NOMO-1 treated with DMSO at 0.1 percent for 48 hours (cell line): ENCODE results near the gene MUC5AC.

Experiments used
- DNase-seq: peaks from one replicate; lab custom pipeline; 2025; ENCODE audit not compliant: unreplicated experiment; lab: John Stamatoyannopoulos, UW

MUC5AC gene

GRCh38 chr11:1194231-1194976, 36.7 kb downstream of the MUC5AC start:
- DNase-seq = no peak

- DNase-seq = no peak
Measured at GRCh38 chr11:1194977-1195681, 37.4 kb downstream of the MUC5AC start.

GRCh38 chr11:1195682-1196515, 38.1 kb downstream of the MUC5AC start:
- no peak for DNase-seq

- no peak for DNase-seq
Measured at GRCh38 chr11:1196516-1197391, 39.0 kb downstream of the MUC5AC start.

GRCh38 chr11:1197431-1197885, 39.7 kb downstream of the MUC5AC start:
- no peak for DNase-seq

- no peak for DNase-seq
Measured at GRCh38 chr11:1197886-1198560, 40.3 kb downstream of the MUC5AC start.

GRCh38 chr11:1198561-1199240, 40.9 kb downstream of the MUC5AC start:
- DNase-seq = no peak

GRCh38 chr11:1199241-1199750, 41.5 kb downstream of the MUC5AC start:
- no peak for DNase-seq

- no peak for DNase-seq
Measured at GRCh38 chr11:1199751-1200610, 42.2 kb downstream of the MUC5AC start.

- no peak for DNase-seq
Measured at GRCh38 chr11:1200611-1201191, 42.9 kb downstream of the MUC5AC start.

- DNase-seq = no peak
Measured at GRCh38 chr11:1201395-1202153, 43.8 kb downstream of the MUC5AC start.

GRCh38 chr11:1202154-1202775, 44.5 kb downstream of the MUC5AC start:
- DNase-seq = peak; percentile 18

- peak; percentile 28 for DNase-seq
Measured at GRCh38 chr11:1202776-1203504, 45.2 kb downstream of the MUC5AC start.

- DNase-seq = no peak
Measured at GRCh38 chr11:1203505-1204271, 45.9 kb downstream of the MUC5AC start.

GRCh38 chr11:1204381-1205101, 46.8 kb downstream of the MUC5AC start:
- DNase-seq = no peak
